ENCODE results near the gene VSNL1.

- TF ChIP-seq GATA2 (IDR thresholded peaks at IDR 0.05; ENCODE audit: low read depth, low read length) (no peak), GATA3 (IDR thresholded peaks at IDR 0.05; ENCODE audit: low read depth, low read length) (no peak)
Measured at GRCh38 chr2:17652681-17653394, 112.3 kb downstream of the VSNL1 start.

Measured in SH-SY5Y (cell line).